Prostate gland (tissue), 2 donors: ENCODE data around the gene SF3A2.
"Not testable (repeated sequence)": the region's sequence is repeated elsewhere in the genome, so short reads cannot be mapped to it uniquely, and the experiment has no call there.

ENCODE experiments used
- CTCF ChIP-seq, 4 experiments: fragments of 200-600 bp in 2 of 4; fragments of 450-650 bp in 2 of 4; sonication (generic) in 2 of 4; IDR thresholded peaks; 1 replicate in 3 of 4; 2 replicates in 1 of 4; pipeline ENCODE4 v1.5.1; 2016 to 2019; ENCODE audit warnings: antibody characterized with exemption in 4 of 4, mild to moderate bottlenecking in 2 of 4, moderate library complexity in 2 of 4
- POLR2A ChIP-seq: fragments of 450-650 bp; IDR thresholded peaks from one replicate; pipeline ENCODE4 v1.6.1; 2016; ENCODE audit warnings: antibody characterized with exemption, mild to moderate bottlenecking
- POLR2AphosphoS5 ChIP-seq: sonication (generic); formaldehyde crosslinking; IDR thresholded peaks from one replicate; pipeline ENCODE4 v1.6.1; 2017; ENCODE audit warnings: antibody characterized with exemption

- TF ChIP-seq CTCF (IDR thresholded peaks at IDR 0.05); POLR2AphosphoS5; POLR2A: not testable (repeated sequence)
Measured at GRCh38 chr19:2200624-2201294, 35.9 kb upstream of the SF3A2 start.
